H9 (cell line): ENCODE measurements around the gene NKIRAS1. TPM values are rescaled to one million over a fixed set of nuclear protein-coding genes. Genes with fewer than 3 reads are reported as not detected.

ENCODE experiments used
- DNase-seq: peaks from one replicate; pipeline ENCODE4 v3.0.0-alpha.2; 2017
- H2AFZ ChIP-seq: one replicate; pipeline ENCODE4 v1.6.1; 2013; ENCODE audit warnings: mild to moderate bottlenecking, low read length, control low read depth, moderate library complexity
- H2AK5ac ChIP-seq: 2 replicates; pipeline ENCODE4 v1.6.1; 2013; ENCODE audit warnings: low read length, control low read depth, mixed read lengths; ENCODE audit not compliant: insufficient read length
- H2BK120ac ChIP-seq: one replicate; pipeline ENCODE4 v1.6.1; 2013; ENCODE audit warnings: low read depth, mild to moderate bottlenecking, low read length, control low read depth, inconsistent platforms; ENCODE audit not compliant: poor library complexity, severe bottlenecking
- H2BK12ac ChIP-seq: 2 replicates; pipeline ENCODE4 v1.6.1; 2013; ENCODE audit warnings: low read length, control low read depth, mixed read lengths, low read depth; ENCODE audit not compliant: insufficient read length
- H2BK15ac ChIP-seq: 2 replicates; pipeline ENCODE4 v1.6.1; 2013; ENCODE audit warnings: low read depth, low read length, control low read depth
- H2BK20ac ChIP-seq: one replicate; pipeline ENCODE4 v1.6.1; 2013; ENCODE audit warnings: low read depth, mild to moderate bottlenecking, low read length, control low read depth, inconsistent platforms; ENCODE audit not compliant: poor library complexity, severe bottlenecking
- H2BK5ac ChIP-seq: 2 replicates; pipeline ENCODE4 v1.6.1; 2013; ENCODE audit warnings: low read length, control low read depth, mixed read lengths; ENCODE audit not compliant: insufficient read length
- H3K14ac ChIP-seq: 2 replicates; pipeline ENCODE4 v1.6.1; 2013; ENCODE audit warnings: low read length, control low read depth; ENCODE audit not compliant: insufficient read depth
- H3K18ac ChIP-seq: 2 replicates; pipeline ENCODE4 v1.6.1; 2013; ENCODE audit warnings: low read depth, mild to moderate bottlenecking, mixed read lengths, low read length, control low read depth; ENCODE audit not compliant: insufficient read length
- H3K23ac ChIP-seq: 2 replicates; pipeline ENCODE4 v1.6.1; 2013; ENCODE audit warnings: low read length, control low read depth, mixed read lengths, low read depth; ENCODE audit not compliant: insufficient read length
- H3K23me2 ChIP-seq: 2 replicates; pipeline ENCODE4 v1.6.1; 2013; ENCODE audit warnings: low read depth, mild to moderate bottlenecking, mixed read lengths, low read length, control low read depth; ENCODE audit not compliant: insufficient read length, poor library complexity, severe bottlenecking
- H3K27ac ChIP-seq: 2 replicates; pipeline ENCODE4 v1.5.1; 2013; ENCODE audit warnings: low read length, control low read depth, mixed read lengths, low read depth; ENCODE audit not compliant: insufficient read length
- H3K27me3 ChIP-seq: 2 replicates; pipeline ENCODE4 v1.6.1; 2013; ENCODE audit warnings: low read length, control low read depth, inconsistent platforms; ENCODE audit not compliant: insufficient read depth
- H3K4ac ChIP-seq: 2 replicates; pipeline ENCODE4 v1.6.1; 2013; ENCODE audit warnings: low read depth, mild to moderate bottlenecking, control low read depth, inconsistent platforms, low read length, moderate library complexity
- H3K4me1 ChIP-seq: 2 replicates; pipeline ENCODE4 v1.6.1; 2013; ENCODE audit warnings: low read length, control low read depth, inconsistent platforms; ENCODE audit not compliant: insufficient read depth
- H3K4me2 ChIP-seq: 2 replicates; pipeline ENCODE4 v1.6.1; 2013; ENCODE audit warnings: low read length, control low read depth, mixed read lengths; ENCODE audit not compliant: insufficient read length, insufficient read depth
- H3K56ac ChIP-seq: 2 replicates; pipeline ENCODE4 v1.6.1; 2013; ENCODE audit warnings: low read depth, mild to moderate bottlenecking, mixed read lengths, low read length, control low read depth; ENCODE audit not compliant: insufficient read length
- H3K79me1 ChIP-seq: 2 replicates; pipeline ENCODE4 v1.6.1; 2013; ENCODE audit warnings: low read depth, mild to moderate bottlenecking, moderate library complexity, low read length, control low read depth, inconsistent platforms; ENCODE audit not compliant: insufficient read depth, poor library complexity, severe bottlenecking
- H3K79me2 ChIP-seq: 2 replicates; pipeline ENCODE4 v1.6.1; 2013; ENCODE audit warnings: low read length, control low read depth, inconsistent platforms; ENCODE audit not compliant: insufficient read depth
- H3K9ac ChIP-seq: 2 replicates; pipeline ENCODE4 v1.6.1; 2013; ENCODE audit warnings: low read length, control low read depth, mixed read lengths; ENCODE audit not compliant: insufficient read length; ENCODE audit errors: extremely low read depth
- H3K9me3 ChIP-seq: one replicate; pipeline ENCODE4 v1.6.1; 2013; ENCODE audit warnings: low read depth, low read length, inconsistent platforms; ENCODE audit not compliant: control insufficient read depth
- H3T11ph ChIP-seq: one replicate; pipeline ENCODE4 v1.6.1; 2013; ENCODE audit warnings: mild to moderate bottlenecking, low read length, control low read depth, inconsistent platforms
- H4K20me1 ChIP-seq: one replicate; pipeline ENCODE4 v1.6.1; 2013; ENCODE audit not compliant: control insufficient read depth, insufficient read length, insufficient read depth
- H4K5ac ChIP-seq: 2 replicates; pipeline ENCODE4 v1.6.1; 2013; ENCODE audit warnings: low read depth, mild to moderate bottlenecking, mixed read lengths, low read length, control low read depth; ENCODE audit not compliant: insufficient read length
- H4K8ac ChIP-seq: replicated peaks from 2 replicates; pipeline ENCODE4 v1.6.1; 2013; ENCODE audit warnings: low read length, control low read depth, mixed read lengths, low read depth; ENCODE audit not compliant: insufficient read length
- H4K91ac ChIP-seq: 2 replicates; pipeline ENCODE4 v1.6.1; 2013; ENCODE audit warnings: low read depth, mild to moderate bottlenecking, moderate library complexity, mixed read lengths, low read length, control low read depth; ENCODE audit not compliant: insufficient read length
- H3K27ac Mint-ChIP-seq, 3 experiments: 2 replicates in 2 of 3; 3 replicates in 1 of 3; pipeline ENCODE4 v1.8.0; 2020 to 2021; ENCODE audit warnings: mixed read lengths in 3 of 3, mild to moderate bottlenecking in 1 of 3, moderate library complexity in 1 of 3
- H3K27me3 Mint-ChIP-seq: 2 replicates; pipeline ENCODE4 v1.8.0; 2021; ENCODE audit warnings: low read depth, mild to moderate bottlenecking, moderate library complexity, mixed read lengths
- H3K36me3 Mint-ChIP-seq, 3 experiments: 2 replicates in 2 of 3; 3 replicates in 1 of 3; pipeline ENCODE4 v1.8.0; 2020 to 2021; ENCODE audit warnings: low read depth in 3 of 3, mixed read lengths in 3 of 3; ENCODE audit not compliant: insufficient read depth in 1 of 3
- H3K4me1 Mint-ChIP-seq, 2 experiments: 2 replicates each; pipeline ENCODE4 v1.8.0; 2020; ENCODE audit warnings: mixed read lengths in 2 of 2
- H3K4me3 Mint-ChIP-seq, 2 experiments: 2 replicates in 1 of 2; 3 replicates in 1 of 2; pipeline ENCODE4 v1.8.0; 2020 to 2021; ENCODE audit warnings: mild to moderate bottlenecking in 2 of 2, mixed read lengths in 2 of 2, moderate library complexity in 1 of 2
- H3K9me3 Mint-ChIP-seq, 2 experiments: 2 replicates in 1 of 2; 3 replicates in 1 of 2; pipeline ENCODE4 v1.8.0; 2020; ENCODE audit warnings: mild to moderate bottlenecking in 2 of 2, mixed read lengths in 2 of 2, moderate library complexity in 1 of 2
- CTCF ChIP-seq: fragments of 200-600 bp; sonication (generic); conservative IDR thresholded peaks from 3 replicates; pipeline ENCODE4 v1.8.0; 2021; ENCODE audit warnings: antibody characterized with exemption, mild to moderate bottlenecking
- total RNA-seq: library from RNA; stranded (reverse); gene quantifications from 2 replicates; pipeline ENCODE4 v1.2.1, GENCODE V29; 2021

The NKIRAS1 gene
- total RNA-seq, 1 experiment from 2014 or later: 6.1 TPM

GRCh38 chr3:23949784-23950183 lies 33.0 kb upstream of the NKIRAS1 start:
- no peak overlapping the region for H2BK12ac ChIP-seq
- no peak overlapping the region for H3T11ph ChIP-seq
- H3K23me2 ChIP-seq: peaks cover 6% of the 10 kb centered on the region
- no peak overlapping the region for H2BK20ac ChIP-seq
- Mint-ChIP-seq H3K4me3 (no peak overlapping the region), H3K36me3 (peaks cover 7 to 20% (median 9%) of the 10 kb centered on the region in 3 experiments; a peak in 6 of 7 replicates), H3K4me1 (peaks cover 11 to 26% of the 10 kb centered on the region in 2 experiments), H3K27ac (0 out of 7 replicates have a peak overlapping the region, but pooled peaks of 1 of the 3 experiments have one; percentile 5), H3K9me3 (peaks cover 0 to 2% of the 10 kb centered on the region in 2 experiments; a peak in 1 of 5 replicates), H3K27me3 (no peaks in the 10 kb centered on the region)
- H3K9ac ChIP-seq: no peak overlapping the region
- H3K14ac ChIP-seq: no peak overlapping the region
- H3K4me1 ChIP-seq: peaks cover 5% of the 10 kb centered on the region; the same call in 1 of the 2 replicates
- no peak overlapping the region for H2AFZ ChIP-seq
- no peaks in the 10 kb centered on the region for H3K9me3 ChIP-seq
- TF ChIP-seq CTCF: no peak
- H2AK5ac ChIP-seq: no peak overlapping the region
- DNase-seq: no peak
- no peak overlapping the region for H2BK15ac ChIP-seq
- no peak overlapping the region for H4K5ac ChIP-seq
- no peak overlapping the region for H3K18ac ChIP-seq
- no peak overlapping the region for H2BK120ac ChIP-seq
- no peak overlapping the region for H4K91ac ChIP-seq
- peaks cover 3% of the 10 kb centered on the region for H3K79me1 ChIP-seq
- no peak overlapping the region for H2BK5ac ChIP-seq
- H3K56ac ChIP-seq: no peak overlapping the region
- H3K79me2 ChIP-seq: peaks cover 13% of the 10 kb centered on the region; the same call in 1 of the 2 replicates
- H4K8ac ChIP-seq: no peak overlapping the region
- H3K23ac ChIP-seq: no peak overlapping the region
- H3K27ac ChIP-seq: no peak overlapping the region
- no peak overlapping the region for H3K4ac ChIP-seq
- H4K20me1 ChIP-seq: no peaks in the 10 kb centered on the region
- no peak overlapping the region for H3K4me2 ChIP-seq
- H3K27me3 ChIP-seq: no peaks in the 10 kb centered on the region
